ENCODE results near the gene SBF2.

DNA sequence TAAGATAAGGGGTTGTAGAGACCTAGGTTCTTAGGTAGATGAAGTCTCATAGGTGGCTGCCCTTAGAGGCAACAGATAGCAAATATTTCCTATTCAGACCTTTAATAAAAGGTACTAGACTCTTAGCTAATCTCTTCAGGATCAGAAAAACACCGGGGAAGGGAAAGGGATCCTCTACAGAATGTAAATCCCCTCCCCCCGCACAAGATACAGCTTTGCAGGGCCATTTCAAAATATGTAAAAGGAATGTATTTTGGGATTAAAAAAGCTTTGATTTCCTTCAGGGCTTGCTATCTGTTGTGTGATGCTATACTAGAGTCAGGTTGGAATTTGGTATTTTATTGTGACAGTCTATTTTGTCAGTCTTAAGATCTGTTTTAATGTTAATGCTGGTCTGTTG lies 517.0 kb downstream of the SBF2 start:
- TF ChIP-seq POLR2A (IDR thresholded peaks at IDR 0.05), result no peak
- TF ChIP-seq, protein P1, sequence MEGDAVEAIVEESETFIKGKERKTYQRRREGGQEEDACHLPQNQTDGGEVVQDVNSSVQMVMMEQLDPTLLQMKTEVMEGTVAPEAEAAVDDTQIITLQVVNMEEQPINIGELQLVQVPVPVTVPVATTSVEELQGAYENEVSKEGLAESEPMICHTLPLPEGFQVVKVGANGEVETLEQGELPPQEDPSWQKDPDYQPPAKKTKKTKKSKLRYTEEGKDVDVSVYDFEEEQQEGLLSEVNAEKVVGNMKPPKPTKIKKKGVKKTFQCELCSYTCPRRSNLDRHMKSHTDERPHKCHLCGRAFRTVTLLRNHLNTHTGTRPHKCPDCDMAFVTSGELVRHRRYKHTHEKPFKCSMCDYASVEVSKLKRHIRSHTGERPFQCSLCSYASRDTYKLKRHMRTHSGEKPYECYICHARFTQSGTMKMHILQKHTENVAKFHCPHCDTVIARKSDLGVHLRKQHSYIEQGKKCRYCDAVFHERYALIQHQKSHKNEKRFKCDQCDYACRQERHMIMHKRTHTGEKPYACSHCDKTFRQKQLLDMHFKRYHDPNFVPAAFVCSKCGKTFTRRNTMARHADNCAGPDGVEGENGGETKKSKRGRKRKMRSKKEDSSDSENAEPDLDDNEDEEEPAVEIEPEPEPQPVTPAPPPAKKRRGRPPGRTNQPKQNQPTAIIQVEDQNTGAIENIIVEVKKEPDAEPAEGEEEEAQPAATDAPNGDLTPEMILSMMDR (IDR thresholded peaks at IDR 0.05), result no peak
- TF ChIP-seq EP300 (IDR thresholded peaks at IDR 0.05), result no peak

Measured in tibial nerve (tissue), 4 donors.